ENCODE measurements around the gene UCN2. TPM values are rescaled to one million over a fixed set of nuclear protein-coding genes. Genes with fewer than 3 reads are reported as not detected.

UCN2 gene
- total RNA-seq, 6 experiments from 2014 or later: 4.3 to 6.4 (median 5.0) TPM

- DNase-seq: no peak
- Mint-ChIP-seq H3K9me3 (no peaks in the 10 kb centered on the region), H3K27ac (no peak overlapping the region), H3K27me3 (ENCODE audit: insufficient read depth) (no peaks in the 10 kb centered on the region), H3K4me1 (ENCODE audit: low read depth) (no peaks in the 10 kb centered on the region), H3K4me3 (no peak overlapping the region), H3K36me3 (ENCODE audit: low read depth) (peaks cover 9% of the 10 kb centered on the region)
- TF ChIP-seq, protein P1, sequence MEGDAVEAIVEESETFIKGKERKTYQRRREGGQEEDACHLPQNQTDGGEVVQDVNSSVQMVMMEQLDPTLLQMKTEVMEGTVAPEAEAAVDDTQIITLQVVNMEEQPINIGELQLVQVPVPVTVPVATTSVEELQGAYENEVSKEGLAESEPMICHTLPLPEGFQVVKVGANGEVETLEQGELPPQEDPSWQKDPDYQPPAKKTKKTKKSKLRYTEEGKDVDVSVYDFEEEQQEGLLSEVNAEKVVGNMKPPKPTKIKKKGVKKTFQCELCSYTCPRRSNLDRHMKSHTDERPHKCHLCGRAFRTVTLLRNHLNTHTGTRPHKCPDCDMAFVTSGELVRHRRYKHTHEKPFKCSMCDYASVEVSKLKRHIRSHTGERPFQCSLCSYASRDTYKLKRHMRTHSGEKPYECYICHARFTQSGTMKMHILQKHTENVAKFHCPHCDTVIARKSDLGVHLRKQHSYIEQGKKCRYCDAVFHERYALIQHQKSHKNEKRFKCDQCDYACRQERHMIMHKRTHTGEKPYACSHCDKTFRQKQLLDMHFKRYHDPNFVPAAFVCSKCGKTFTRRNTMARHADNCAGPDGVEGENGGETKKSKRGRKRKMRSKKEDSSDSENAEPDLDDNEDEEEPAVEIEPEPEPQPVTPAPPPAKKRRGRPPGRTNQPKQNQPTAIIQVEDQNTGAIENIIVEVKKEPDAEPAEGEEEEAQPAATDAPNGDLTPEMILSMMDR (IDR thresholded peaks at IDR 0.05): no peak
Measured at GRCh38 chr3:48575366-48575765, 11.8 kb upstream of the UCN2 start.

- DNase-seq: no peak
- peak overlapping the region; percentile 54 for H3K27ac Mint-ChIP-seq
- H3K36me3 Mint-ChIP-seq (ENCODE audit: low read depth): peaks cover 13% of the 10 kb centered on the region
- no peak overlapping the region for H3K4me3 Mint-ChIP-seq
- H3K9me3 Mint-ChIP-seq: no peaks in the 10 kb centered on the region
- no peaks in the 10 kb centered on the region for H3K27me3 Mint-ChIP-seq (ENCODE audit: insufficient read depth)
- TF ChIP-seq, protein P1 (IDR thresholded peaks at IDR 0.05): no peak
- H3K4me1 Mint-ChIP-seq (ENCODE audit: low read depth): no peaks in the 10 kb centered on the region
Measured at GRCh38 chr3:48573973-48574585, 10.5 kb upstream of the UCN2 start.

GRCh38 chr3:48572517-48572916 lies 8.9 kb upstream of the UCN2 start:
- TF ChIP-seq, protein P1 (IDR thresholded peaks at IDR 0.05): no peak
- H3K27ac Mint-ChIP-seq: no peak overlapping the region
- H3K9me3 Mint-ChIP-seq: no peaks in the 10 kb centered on the region
- H3K4me3 Mint-ChIP-seq: no peak overlapping the region
- DNase-seq: no peak
- H3K36me3 Mint-ChIP-seq (ENCODE audit: low read depth): peaks cover 17% of the 10 kb centered on the region
- peaks cover under 1% of the 10 kb centered on the region; the same call in 1 of the 2 replicates for H3K27me3 Mint-ChIP-seq (ENCODE audit: insufficient read depth)
- H3K4me1 Mint-ChIP-seq (ENCODE audit: low read depth): peaks cover 6% of the 10 kb centered on the region

DNA sequence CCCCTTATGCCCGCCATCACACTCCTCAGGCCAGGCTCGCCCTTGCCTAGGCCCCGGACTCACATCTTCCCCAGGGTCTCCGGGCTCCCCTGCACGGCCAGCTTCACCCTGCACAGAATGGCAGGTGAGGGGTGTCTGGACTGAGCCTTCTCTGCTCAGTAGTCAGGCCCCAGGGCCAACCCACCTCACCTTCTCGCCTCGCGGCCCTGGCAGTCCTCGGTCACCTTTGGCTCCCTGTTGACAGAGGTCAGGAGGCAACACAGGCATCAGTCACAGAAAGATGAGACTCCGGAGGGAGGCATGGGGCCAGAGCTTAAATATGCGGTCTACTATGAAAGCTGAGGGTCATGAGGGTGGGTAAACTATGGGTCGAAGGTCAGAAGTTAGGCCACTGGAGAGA lies 8.4 kb upstream of the UCN2 start:
- Mint-ChIP-seq H3K9me3 (no peaks in the 10 kb centered on the region), H3K27ac (no peak overlapping the region), H3K4me1 (ENCODE audit: low read depth) (peaks cover 12% of the 10 kb centered on the region), H3K36me3 (ENCODE audit: low read depth) (peaks cover 15% of the 10 kb centered on the region), H3K4me3 (no peak overlapping the region), H3K27me3 (ENCODE audit: insufficient read depth) (peaks cover 4% of the 10 kb centered on the region; the same call in 1 of the 2 replicates)
- TF ChIP-seq, protein P1 (IDR thresholded peaks at IDR 0.05): no peak
- DNase-seq: no peak

GRCh38 chr3:48569808-48570450 lies 6.3 kb upstream of the UCN2 start:
- peaks cover 31% of the 10 kb centered on the region for H3K4me1 Mint-ChIP-seq (ENCODE audit: low read depth)
- H3K9me3 Mint-ChIP-seq: no peaks in the 10 kb centered on the region
- H3K4me3 Mint-ChIP-seq: no peak overlapping the region
- peaks cover 6% of the 10 kb centered on the region for H3K27me3 Mint-ChIP-seq (ENCODE audit: insufficient read depth)
- TF ChIP-seq, protein P1 (IDR thresholded peaks at IDR 0.05): no peak
- peak overlapping the region; percentile 29; the same call in 1 of the 2 replicates for H3K27ac Mint-ChIP-seq
- DNase-seq: no peak
- H3K36me3 Mint-ChIP-seq (ENCODE audit: low read depth): peaks cover 15% of the 10 kb centered on the region
